Fibroblast of lung (primary cell): ENCODE measurements around the gene SRI. TPM values are rescaled to one million over a fixed set of nuclear protein-coding genes. Genes with fewer than 3 reads are reported as not detected.
A peak's percentile ranks its signal among the peaks of the same experiment; 100 is the strongest.

Experiments used
- DNase-seq, 2 donors: peaks; one replicate each; pipeline versions ENCODE4 v3.0.0 to v3.0.0-alpha.2; 2010; ENCODE audit warnings: low read depth in 2 of 2
- H2AFZ ChIP-seq: 2 replicates; pipeline ENCODE4 v1.5.1; 2012; ENCODE audit warnings: low read length, control low read depth, inconsistent platforms
- H3K27ac ChIP-seq: 2 replicates; pipeline ENCODE4 v1.5.1; 2011; ENCODE audit warnings: low read length, control low read depth; ENCODE audit not compliant: insufficient read depth
- H3K27me3 ChIP-seq: 2 replicates; pipeline ENCODE4 v1.5.1; 2011; ENCODE audit warnings: mild to moderate bottlenecking, low read length; ENCODE audit not compliant: control insufficient read depth, insufficient read depth
- H3K36me3 ChIP-seq: 2 replicates; pipeline ENCODE4 v1.5.1; 2011; ENCODE audit warnings: low read length; ENCODE audit not compliant: control insufficient read depth, insufficient read depth
- H3K4me1 ChIP-seq: 2 replicates; pipeline ENCODE4 v1.5.1; 2011; ENCODE audit warnings: low read length; ENCODE audit not compliant: control insufficient read depth, insufficient read depth; ENCODE audit errors: extremely low read depth
- H3K4me2 ChIP-seq: 2 replicates; pipeline ENCODE4 v1.5.1; 2011; ENCODE audit warnings: low read length, control low read depth; ENCODE audit not compliant: insufficient read depth; ENCODE audit errors: extremely low read depth
- H3K4me3 ChIP-seq, 4 experiments: fragments of 200-600 bp in 1 of 4; sonication (generic) in 1 of 4; replicated peaks in 1 of 4; 2 replicates each; pipeline ENCODE4 v1.5.1; 2011 to 2016; ENCODE audit warnings: low read length in 4 of 4, low read depth in 3 of 4, mild to moderate bottlenecking in 3 of 4, control low read depth in 2 of 4, inconsistent platforms in 1 of 4, mixed read lengths in 1 of 4; ENCODE audit not compliant: insufficient read depth in 1 of 4; ENCODE audit errors: control extremely low read depth in 1 of 4
- H3K79me2 ChIP-seq: 2 replicates; pipeline ENCODE4 v1.5.1; 2012; ENCODE audit warnings: mild to moderate bottlenecking, low read length, inconsistent platforms; ENCODE audit not compliant: control insufficient read depth, insufficient read depth
- H3K9ac ChIP-seq: 2 replicates; pipeline ENCODE4 v1.5.1; 2011; ENCODE audit warnings: mild to moderate bottlenecking, low read length, control low read depth; ENCODE audit not compliant: insufficient read depth
- H3K9me3 ChIP-seq: 2 replicates; pipeline ENCODE4 v1.5.1; 2012; ENCODE audit warnings: low read depth, low read length; ENCODE audit not compliant: control insufficient read depth, insufficient read depth
- H4K20me1 ChIP-seq: 2 replicates; pipeline ENCODE4 v1.5.1; 2011; ENCODE audit warnings: low read length; ENCODE audit not compliant: control insufficient read depth, insufficient read depth; ENCODE audit errors: extremely low read depth
- CTCF ChIP-seq, 2 donors: IDR thresholded peaks in 1 of 2; conservative IDR thresholded peaks in 1 of 2; 1 replicate in 1 of 2; 2 replicates in 1 of 2; pipeline ENCODE4 v1.5.1; 2011 to 2012; ENCODE audit warnings: low read length in 2 of 2, control low read depth in 1 of 2, inconsistent platforms in 1 of 2, low read depth in 1 of 2, mild to moderate bottlenecking in 1 of 2
- EZH2 ChIP-seq: IDR thresholded peaks from 2 replicates; pipeline ENCODE4 v1.5.1; 2012; ENCODE audit warnings: low read length, control low read depth, mild to moderate bottlenecking; ENCODE audit errors: missing control alignments
- polyA plus RNA-seq, 2 donors: library from polyadenylated mRNA; depleted of rRNA in 1 of 2; stranded (reverse) in 1 of 2; unstranded in 1 of 2; fragments of >200 nt; gene quantifications; 2 replicates each; pipeline ENCODE4 v1.2.1, GENCODE V29; 2011 to 2012; ENCODE audit warnings: missing spikeins in 1 of 2
- total RNA-seq: library from RNA; depleted of rRNA; stranded (reverse); fragments of >200 nt; gene quantifications from 2 replicates; pipeline ENCODE4 v1.2.1, GENCODE V29; 2014

The SRI gene
- total and polyA plus RNA-seq, 2 donors (not counting 1 experiment from before 2014, with no cell fraction given), result 75.1 to 204 TPM

GRCh38 chr7:88223265-88223664 is 3.4 kb upstream of the SRI start:
- peaks cover 13% of the 10 kb centered on the region for H3K79me2 ChIP-seq

DNA sequence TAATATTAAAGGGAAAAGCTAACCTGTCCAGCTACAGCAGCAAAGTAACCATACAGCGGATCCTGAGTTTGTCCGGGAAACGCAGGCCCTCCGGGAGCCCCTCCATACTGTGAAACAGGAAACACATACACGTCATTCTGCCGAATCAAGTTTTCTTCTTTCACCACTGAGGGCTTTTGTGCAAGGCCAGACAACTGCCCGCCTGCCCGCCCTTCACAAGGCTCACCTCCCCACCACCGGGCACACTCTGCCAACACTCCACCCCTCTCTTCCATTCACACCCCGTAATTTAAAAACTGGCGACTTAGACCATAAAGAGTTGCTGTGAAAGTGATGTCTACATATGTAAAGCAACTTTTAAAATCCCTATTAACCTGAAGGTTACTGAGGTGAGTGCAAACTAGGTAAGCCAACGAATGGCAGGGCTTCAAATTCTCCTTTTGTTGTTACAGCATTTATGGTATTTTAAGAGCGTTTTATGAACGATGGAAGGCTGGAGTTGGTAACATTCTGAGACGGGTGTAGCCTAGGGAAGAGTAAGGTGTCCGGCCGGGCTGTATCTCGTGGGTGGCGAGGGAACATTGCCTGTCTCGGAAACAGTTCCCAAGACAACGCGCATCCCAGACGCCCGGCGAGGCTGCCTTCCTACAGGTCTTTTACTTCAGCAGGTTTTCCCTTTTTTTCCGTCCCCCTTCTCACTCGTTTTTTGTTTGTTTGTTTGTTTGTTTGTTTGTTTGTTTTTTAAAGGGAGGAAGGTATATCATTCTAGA is 817 bp downstream of the SRI start:
- peak; percentile 62 to 68 for DNase-seq
- Histone ChIP-seq H3K27ac (peak overlapping the region; percentile 91), H3K27me3 (no peaks in the 10 kb centered on the region), H3K4me1 (peaks cover 4% of the 10 kb centered on the region), H4K20me1 (no peaks in the 10 kb centered on the region), H2AFZ (no peak overlapping the region), H3K4me2 (peak overlapping the region; percentile 91), H3K9me3 (no peaks in the 10 kb centered on the region), H3K79me2 (peaks cover 22% of the 10 kb centered on the region), H3K9ac (peak overlapping the region; percentile 41), H3K4me3 (peak overlapping the region; percentile 35 to 99 (median 70)), H3K36me3 (peaks cover 2% of the 10 kb centered on the region)
- TF ChIP-seq CTCF (conservative IDR thresholded peaks at IDR 0.05 in 1 of 2, IDR thresholded peaks at IDR 0.05 in 1 of 2; ENCODE audit: low read depth in 1 of 2, low read length in 2 of 2), result no peak
- no peak for TF ChIP-seq EZH2

More at GRCh38 chr7:88223265-88223664, 3.4 kb upstream of the SRI start:
- no peaks in the 10 kb centered on the region for H3K27me3 ChIP-seq
- no peak overlapping the region for H3K9ac ChIP-seq
- no peaks in the 10 kb centered on the region for H3K9me3 ChIP-seq
- no peak overlapping the region for H3K27ac ChIP-seq
- peaks cover 7% of the 10 kb centered on the region for H3K4me1 ChIP-seq
- H3K4me3 ChIP-seq, result no peak overlapping the region
- no peaks in the 10 kb centered on the region for H3K36me3 ChIP-seq
- no peak for DNase-seq
- no peak overlapping the region for H2AFZ ChIP-seq
- H4K20me1 ChIP-seq, result no peaks in the 10 kb centered on the region
- H3K4me2 ChIP-seq, result no peak overlapping the region
- TF ChIP-seq EZH2, result no peak
- no peak for TF ChIP-seq CTCF (conservative IDR thresholded peaks at IDR 0.05 in 1 of 2, IDR thresholded peaks at IDR 0.05 in 1 of 2; ENCODE audit: low read depth in 1 of 2, low read length in 2 of 2)

DNA sequence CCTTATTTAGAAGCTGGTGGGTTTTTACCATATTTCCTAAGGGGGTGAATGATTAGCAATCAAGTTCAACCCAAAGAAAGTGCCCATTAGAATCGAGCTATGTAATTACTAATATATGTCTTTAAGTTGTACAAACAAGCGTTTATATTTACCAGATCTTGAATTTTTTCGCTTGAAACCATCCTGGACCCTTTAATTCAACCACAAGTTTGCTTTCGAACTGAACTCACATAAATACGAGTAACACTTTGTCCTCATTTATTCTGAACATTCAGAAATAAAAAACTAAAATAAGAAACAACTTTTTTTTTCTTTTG is 1.5 kb downstream of the SRI start:
- TF ChIP-seq EZH2 (no peak), CTCF (conservative IDR thresholded peaks at IDR 0.05 in 1 of 2, IDR thresholded peaks at IDR 0.05 in 1 of 2; ENCODE audit: low read depth in 1 of 2, low read length in 2 of 2) (no peak)
- DNase-seq, result no peak
- Histone ChIP-seq H3K9ac (no peak overlapping the region), H3K27me3 (no peaks in the 10 kb centered on the region), H3K36me3 (peaks cover 2% of the 10 kb centered on the region), H4K20me1 (no peaks in the 10 kb centered on the region), H3K4me2 (peak overlapping the region; percentile 91), H3K27ac (peak overlapping the region; percentile 91), H3K4me1 (peaks cover 4% of the 10 kb centered on the region), H3K79me2 (peaks cover 22% of the 10 kb centered on the region), H3K4me3 (peak overlapping the region; percentile 35 to 99 (median 70)), H2AFZ (no peak overlapping the region), H3K9me3 (no peaks in the 10 kb centered on the region)
